DMS153 treated with DMSO at 0.1 percent for 48 hours (cell line): ENCODE results near the gene CCDC50.

Experiments
- DNase-seq: peaks from one replicate; lab custom pipeline; 2025; ENCODE audit not compliant: unreplicated experiment; lab: John Stamatoyannopoulos, UW

The CCDC50 gene

DNA sequence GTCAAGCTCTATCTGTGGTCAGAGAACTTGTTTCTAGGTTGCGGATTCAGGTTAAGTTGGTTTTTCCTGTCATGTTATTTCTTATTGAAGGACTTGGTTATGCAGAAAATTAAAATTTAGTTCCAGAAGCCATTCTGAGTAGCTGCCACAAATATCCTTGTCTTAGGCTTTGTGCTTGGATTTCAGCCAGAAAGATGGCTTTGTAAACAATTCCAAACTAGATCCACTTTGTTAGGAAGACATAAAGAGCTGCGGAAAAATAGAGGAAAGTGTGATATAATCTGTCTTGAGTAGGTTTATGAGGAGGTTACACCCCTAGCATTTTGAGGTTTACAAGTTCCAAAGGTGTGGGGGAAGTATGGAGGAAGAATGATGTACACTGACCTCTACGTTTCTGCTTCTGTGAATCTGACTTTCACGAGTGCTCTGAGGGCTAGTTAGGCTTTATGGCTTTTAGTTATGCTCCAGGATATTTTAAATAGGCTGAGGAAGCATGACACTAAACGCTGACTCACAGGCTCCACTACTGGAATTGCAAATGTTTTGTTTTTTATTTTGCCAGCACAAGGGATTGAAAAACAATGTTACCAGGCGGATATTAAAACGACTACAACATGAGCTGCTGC lies 47.4 kb downstream of the CCDC50 start:
- DNase-seq = no peak

DNA sequence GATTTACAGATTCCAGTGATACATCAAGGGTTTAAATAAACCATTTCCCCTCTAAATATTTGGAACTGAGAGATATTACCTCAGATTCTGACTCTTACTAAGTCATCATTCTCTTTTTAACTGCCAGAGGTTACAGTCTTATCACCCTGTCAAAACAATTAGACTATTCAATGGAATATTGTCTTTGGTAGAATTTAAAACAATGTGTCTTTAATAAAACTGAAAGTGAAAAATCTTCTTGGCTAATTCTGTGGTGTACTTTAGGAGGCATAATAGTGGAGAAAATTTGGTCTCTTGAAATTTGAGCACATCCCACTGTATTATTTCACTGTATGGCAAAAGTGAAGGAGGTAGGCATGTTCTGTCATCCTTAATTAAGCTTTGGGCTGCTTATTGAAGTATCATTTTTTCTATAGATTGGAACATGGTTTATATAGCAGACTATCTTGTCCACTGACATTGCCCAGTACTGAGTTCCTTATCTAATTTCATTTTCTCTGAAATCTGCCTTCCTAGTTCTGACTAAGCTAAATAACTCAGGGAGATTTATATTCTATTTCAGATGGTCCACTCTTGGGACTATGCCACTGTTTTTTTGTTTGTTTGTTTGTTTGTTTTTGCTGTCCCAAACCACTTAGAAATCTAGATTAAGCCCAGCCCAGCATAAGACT lies 49.1 kb downstream of the CCDC50 start:
- no peak for DNase-seq

GRCh38 chr3:191379446-191379845 lies 50.3 kb downstream of the CCDC50 start:
- DNase-seq = no peak

- DNase-seq = no peak
Observed at GRCh38 chr3:191380001-191380400, 50.8 kb downstream of the CCDC50 start.

- DNase-seq = no peak
Observed at GRCh38 chr3:191381303-191381702, 52.1 kb downstream of the CCDC50 start.

DNA sequence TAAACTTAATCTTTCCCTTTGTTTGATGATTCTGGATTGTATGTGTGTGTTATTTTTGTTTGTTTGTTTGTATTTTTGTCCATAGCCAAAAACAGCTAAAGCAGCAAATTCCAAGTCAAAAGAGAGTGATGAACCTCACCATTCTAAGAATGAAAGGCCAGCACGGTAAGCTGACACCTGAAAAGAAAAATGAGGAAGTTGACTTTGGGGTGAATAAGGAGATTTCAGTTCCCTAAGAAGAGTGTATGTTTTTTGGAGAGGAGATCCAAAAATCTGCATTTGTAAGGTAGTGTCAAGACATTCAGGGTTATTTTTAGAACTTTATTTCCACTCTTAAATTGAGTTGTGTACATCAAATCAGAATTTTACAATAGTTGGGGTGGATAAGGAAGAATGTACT lies 53.5 kb downstream of the CCDC50 start:
- DNase-seq = no peak

- no peak for DNase-seq
Observed at GRCh38 chr3:191383124-191383523, 53.9 kb downstream of the CCDC50 start.

DNA sequence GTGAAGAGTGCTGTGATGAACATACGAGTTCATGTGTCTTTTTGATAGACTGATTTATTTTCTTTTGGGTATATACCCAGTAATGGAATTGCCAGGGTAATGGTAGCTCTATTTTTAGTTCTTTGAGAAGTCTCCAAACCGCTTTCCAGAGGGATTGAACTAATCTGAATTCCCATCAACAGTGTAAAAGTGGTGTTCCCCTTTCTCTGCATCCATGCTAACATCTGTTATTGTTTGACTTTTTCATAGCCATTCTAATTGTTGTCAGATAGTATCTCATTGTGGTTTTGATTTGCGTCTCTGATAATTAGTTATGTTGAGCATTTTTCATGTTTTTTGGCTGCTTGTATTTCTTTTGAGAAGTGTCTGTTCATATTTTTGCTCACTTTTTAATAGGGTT lies 55.9 kb downstream of the CCDC50 start:
- no peak for DNase-seq

DNA sequence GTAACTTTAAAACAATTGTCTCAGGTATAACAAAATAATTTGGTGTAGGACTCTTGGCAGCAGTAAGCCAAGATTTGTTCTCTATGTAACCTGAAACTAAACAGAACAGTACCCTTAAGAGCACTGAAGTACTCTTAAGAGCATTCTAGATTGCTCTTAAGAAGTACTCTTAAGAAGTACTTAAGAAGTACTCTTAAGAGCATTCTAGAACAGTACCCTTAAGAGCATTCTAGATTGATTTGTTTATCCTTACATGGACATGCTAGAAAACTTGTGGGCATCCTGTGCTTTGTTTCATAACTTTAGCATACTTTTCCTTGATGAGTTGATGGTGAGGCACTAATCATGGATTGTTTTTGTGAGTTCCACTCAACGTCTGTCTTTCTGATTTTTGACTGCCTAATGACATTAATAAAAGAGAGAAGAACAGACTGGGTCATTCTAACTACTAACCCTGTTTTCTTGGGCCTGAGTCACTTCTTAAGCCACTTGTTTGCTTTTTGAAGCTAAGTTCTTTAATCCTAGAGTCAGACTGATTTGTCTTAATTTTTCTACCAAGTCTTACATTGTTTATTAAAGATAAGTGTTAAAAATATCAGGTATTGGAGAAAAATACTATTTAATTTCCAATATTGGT lies 58.4 kb downstream of the CCDC50 start:
- DNase-seq = no peak

GRCh38 chr3:191388823-191389222 lies 59.6 kb downstream of the CCDC50 start:
- DNase-seq = no peak

GRCh38 chr3:191390580-191390979 lies 61.4 kb downstream of the CCDC50 start:
- no peak for DNase-seq

- DNase-seq = no peak
Observed at GRCh38 chr3:191391861-191392808, 62.9 kb downstream of the CCDC50 start.

- DNase-seq = no peak
Observed at GRCh38 chr3:191393146-191393545, 64.0 kb downstream of the CCDC50 start.

- DNase-seq = no peak
Observed at GRCh38 chr3:191397771-191398170, 68.6 kb downstream of the CCDC50 start.

DNA sequence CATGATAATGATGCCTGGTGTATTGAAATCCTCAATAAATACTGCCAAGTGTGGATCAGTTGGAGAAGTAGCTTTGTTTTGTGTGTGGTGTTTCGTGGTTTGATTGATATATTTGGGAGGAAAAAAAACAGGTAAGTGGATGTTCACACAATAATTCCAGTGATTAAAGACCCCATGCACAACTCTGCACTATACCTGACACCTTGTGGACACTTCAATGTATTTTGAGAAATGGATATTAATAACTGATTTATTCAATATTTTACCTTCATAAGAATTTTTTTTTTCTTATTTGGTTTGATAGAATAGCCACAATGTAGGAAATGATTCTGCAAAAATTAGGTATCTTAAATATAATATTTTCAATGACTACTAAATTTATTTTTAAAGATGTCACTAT lies 69.4 kb downstream of the CCDC50 start:
- DNase-seq = no peak

DNA sequence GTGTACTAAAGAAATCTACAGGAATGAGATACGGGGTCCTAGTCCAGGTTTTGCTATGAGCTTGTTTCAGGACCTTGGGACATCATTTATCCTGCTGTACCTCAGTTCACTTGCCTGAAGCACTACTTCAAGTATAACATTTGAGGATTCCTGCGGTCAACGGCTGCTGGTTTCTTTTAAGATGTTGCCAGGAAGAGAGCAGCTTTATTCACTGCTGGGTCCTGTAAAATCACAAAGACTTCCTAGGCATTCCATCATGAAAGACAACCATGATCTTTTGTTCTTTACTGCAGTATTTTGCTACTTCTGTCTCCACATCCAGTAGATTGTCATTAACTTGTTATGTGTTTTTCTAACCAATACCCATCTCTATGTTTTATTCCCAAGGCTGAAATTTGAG lies 70.7 kb downstream of the CCDC50 start:
- DNase-seq = no peak

DNA sequence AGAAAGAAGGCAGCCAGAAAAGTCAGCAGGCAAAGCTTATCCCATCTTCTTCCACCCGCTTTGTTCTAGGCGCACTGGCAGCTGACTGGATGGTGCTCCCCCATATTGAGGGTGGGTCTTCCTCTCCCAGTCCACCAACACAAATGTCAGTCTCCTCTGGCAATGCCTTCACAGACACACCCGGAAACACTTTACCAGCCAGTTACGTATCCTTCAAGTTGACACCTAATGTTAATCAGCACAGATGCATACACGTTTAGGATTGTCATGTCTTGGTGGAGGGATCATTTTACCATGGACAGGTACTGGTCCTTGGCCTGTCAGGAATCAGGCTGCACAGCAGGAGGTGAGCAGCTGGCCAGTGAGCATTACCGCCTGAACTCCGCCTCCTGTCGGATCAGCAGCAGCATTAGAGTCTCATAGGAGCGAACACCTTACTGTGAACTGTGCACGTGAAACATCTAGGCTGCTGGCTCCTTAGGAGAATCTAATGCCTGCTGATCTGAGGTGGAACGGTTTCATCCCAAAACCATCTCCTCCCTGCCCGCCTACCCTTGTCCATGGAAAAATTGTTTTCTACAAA lies 72.7 kb downstream of the CCDC50 start:
- DNase-seq = no peak

DNA sequence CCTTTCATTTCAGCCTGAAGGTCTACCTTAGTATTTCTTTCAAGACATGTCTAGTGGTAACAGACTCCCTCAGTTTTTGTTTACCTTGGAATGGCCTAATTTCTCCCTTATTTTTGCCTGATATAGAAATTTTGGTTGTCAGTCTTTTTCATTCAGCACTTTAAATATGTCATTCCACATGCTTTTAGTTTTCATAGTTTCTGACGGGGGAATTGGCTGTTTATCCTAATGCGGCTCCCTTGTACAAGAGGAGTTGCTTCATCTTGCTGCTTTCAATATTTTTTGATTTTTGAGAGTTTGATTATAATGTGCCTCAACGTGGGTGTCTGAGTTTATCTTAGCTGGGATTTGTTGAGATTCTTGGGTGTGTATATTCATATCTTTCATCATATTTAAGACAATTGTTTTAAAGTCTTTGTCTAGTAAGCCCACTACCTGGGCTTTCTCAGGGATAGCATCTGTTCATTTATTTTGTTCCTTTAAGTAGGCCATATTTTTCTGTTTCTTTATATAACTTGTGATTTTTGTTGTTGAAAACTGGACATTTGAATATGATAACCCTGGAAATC lies 80.7 kb downstream of the CCDC50 start:
- no peak for DNase-seq

- DNase-seq = no peak
Observed at GRCh38 chr3:191412759-191413158, 83.6 kb downstream of the CCDC50 start.

DNA sequence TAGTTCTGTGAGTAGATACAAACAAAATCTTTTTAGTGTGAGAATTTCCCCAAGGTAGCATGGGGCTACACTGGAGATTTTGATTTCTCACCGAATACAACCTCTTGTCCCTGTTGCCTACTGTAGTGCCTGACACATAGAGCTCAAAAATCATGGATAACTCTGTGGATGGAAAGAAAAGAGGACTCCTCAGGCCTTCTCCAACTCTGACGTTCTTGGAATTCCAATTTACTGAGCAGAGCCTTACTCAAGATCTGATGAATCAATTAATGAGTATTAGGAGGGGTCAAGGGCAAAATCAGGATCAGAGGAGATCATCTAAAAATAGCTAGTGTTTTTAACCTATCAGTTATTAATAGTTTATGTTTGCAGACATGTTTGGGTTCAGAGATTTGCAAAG lies 85.1 kb downstream of the CCDC50 start:
- DNase-seq = no peak

GRCh38 chr3:191414732-191415131 lies 85.5 kb downstream of the CCDC50 start:
- no peak for DNase-seq
